GM12878 (cell line): ENCODE data around the gene TYK2. TPM values are rescaled to one million over a fixed set of nuclear protein-coding genes. Genes with fewer than 3 reads are reported as not detected.

Source experiments
- BCL3 ChIP-seq: IDR thresholded peaks from 2 replicates; pipeline ENCODE4 v1.6.1; 2011; ENCODE audit warnings: borderline replicate concordance, low read depth, mild to moderate bottlenecking, moderate library complexity, low read length; ENCODE audit not compliant: insufficient read depth, poor library complexity, severe bottlenecking
- E4F1 ChIP-seq: fragments of 450-650 bp; IDR thresholded peaks from 2 replicates; pipeline ENCODE4 v1.6.1; 2018; ENCODE audit warnings: borderline replicate concordance, mild to moderate bottlenecking; ENCODE audit not compliant: partially characterized antibody
- POU2F2 ChIP-seq: IDR thresholded peaks from 3 replicates; pipeline ENCODE4 v1.6.1; 2011; ENCODE audit warnings: low read depth, mild to moderate bottlenecking, low read length, borderline replicate concordance
- REST ChIP-seq: IDR thresholded peaks from 2 replicates; pipeline ENCODE4 v1.6.1; 2012; ENCODE audit warnings: mild to moderate bottlenecking, low read depth, low read length
- SRF ChIP-seq, 2 experiments: IDR thresholded peaks; 2 replicates each; pipeline ENCODE4 v1.6.1; 2011; ENCODE audit warnings: low read depth in 2 of 2, low read length in 2 of 2, mild to moderate bottlenecking in 1 of 2, moderate library complexity in 1 of 2
- TBL1XR1 ChIP-seq: IDR thresholded peaks from 2 replicates; pipeline ENCODE4 v1.6.1; 2012; ENCODE audit warnings: low read depth, low read length, improper control_type of control experiment
- polyA plus RNA-seq, 11 experiments: library from polyadenylated mRNA; depleted of rRNA in 4 of 11; unstranded in 6 of 11; stranded (reverse) in 5 of 11; fragments of >200 nt; fragmentation: Nextera tagmentation in 4 of 11; fragmentation: Illumina TruSeq in 1 of 11; extraction: Ambion mirVana in 4 of 11; extraction: Trizol in 1 of 11; gene quantifications; 1 replicate in 1 of 11; 2 replicates in 10 of 11; pipeline versions ENCODE4 v1.2.1 to v1.2.3, GENCODE V29; 2011 to 2016; ENCODE audit warnings: inconsistent platforms in 2 of 11, missing spikeins in 2 of 11, low read depth in 1 of 11
- total RNA-seq, 4 experiments: library from RNA; depleted of rRNA in 3 of 4; stranded (reverse); fragments of >200 nt in 3 of 4; fragmentation: Illumina TruSeq in 1 of 4; extraction: Trizol in 1 of 4; gene quantifications; 2 replicates each; pipeline versions ENCODE4 v1.2.1 to v1.2.3, GENCODE V29; 2013 to 2021

Gene TYK2
- total and polyA plus RNA-seq, 10 of the 15 experiments (the other 5 are each of a cell fraction or from before 2014, with no cell fraction given), result 36.4 to 364 (median 179) TPM

DNA sequence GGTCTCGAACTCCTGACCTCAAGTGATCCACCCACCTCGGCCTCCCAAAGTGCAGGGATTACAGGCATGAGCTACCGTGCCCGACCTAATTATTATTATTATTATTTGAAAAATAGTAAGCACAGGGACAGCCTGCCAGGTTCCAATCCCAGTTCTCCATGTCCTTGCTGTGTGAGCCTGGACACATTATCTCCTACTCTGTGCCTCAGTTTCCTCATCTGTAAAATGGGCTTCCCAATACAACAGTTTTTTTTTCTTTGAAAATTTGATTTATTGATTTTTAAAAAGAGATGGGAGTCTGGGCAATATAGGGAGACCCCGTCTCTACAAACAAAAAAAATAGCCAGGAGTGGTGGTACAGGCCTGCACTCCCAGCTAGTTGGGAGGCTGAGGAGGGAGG is 74.0 kb downstream of the TYK2 start (continued):
- no peak for TF ChIP-seq BCL3
- TF ChIP-seq POU2F2, result no peak
- TF ChIP-seq E4F1, result no peak
- no peak for TF ChIP-seq REST
- TF ChIP-seq SRF (IDR thresholded peaks at IDR 0.05; ENCODE audit: low read depth in 2 of 2, low read length in 2 of 2), result no peak
- no peak for TF ChIP-seq TBL1XR1
